HG02678 (cell line): ENCODE data around the gene GSAP.

ENCODE experiments used
- ATAC-seq: cut with Tn5 transposase; IDR thresholded peaks from one replicate; pipeline ENCODE4 v1.9.1; 2021; ENCODE audit warnings: mild to moderate bottlenecking, moderate library complexity; ENCODE audit not compliant: unreplicated experiment

Gene GSAP

DNA sequence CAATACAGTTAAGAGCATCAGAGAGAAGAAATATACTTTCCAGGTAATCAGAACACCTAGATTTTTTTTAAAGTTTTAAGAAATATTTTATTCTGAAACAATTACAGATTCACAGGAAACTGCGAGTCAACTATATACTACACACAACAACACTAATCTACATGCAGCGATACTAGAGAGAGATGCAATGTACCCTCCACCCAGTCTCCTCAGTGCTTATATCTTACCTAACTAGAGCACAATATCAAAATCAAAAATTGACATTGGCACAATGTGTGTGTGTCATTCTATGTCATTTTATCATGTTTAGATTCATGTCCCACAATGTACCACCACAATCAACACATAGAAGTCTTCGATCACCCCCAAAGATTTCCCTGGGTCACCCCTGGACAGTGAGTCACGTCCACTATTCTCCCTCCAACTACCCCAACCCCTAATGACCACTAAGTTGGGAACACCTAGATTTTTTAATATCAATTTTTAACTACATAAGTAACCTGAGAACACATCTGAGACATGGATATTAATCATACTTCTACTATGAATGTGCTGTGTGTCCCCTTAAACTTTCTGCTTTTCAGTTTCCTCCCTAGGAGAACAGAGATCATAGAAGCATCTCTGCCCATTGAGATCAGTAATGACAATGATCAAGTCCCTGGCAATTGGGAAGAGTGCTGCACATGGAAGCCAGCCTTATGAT is 86.5 kb downstream of the GSAP start:
- peak; percentile 13 for ATAC-seq

DNA sequence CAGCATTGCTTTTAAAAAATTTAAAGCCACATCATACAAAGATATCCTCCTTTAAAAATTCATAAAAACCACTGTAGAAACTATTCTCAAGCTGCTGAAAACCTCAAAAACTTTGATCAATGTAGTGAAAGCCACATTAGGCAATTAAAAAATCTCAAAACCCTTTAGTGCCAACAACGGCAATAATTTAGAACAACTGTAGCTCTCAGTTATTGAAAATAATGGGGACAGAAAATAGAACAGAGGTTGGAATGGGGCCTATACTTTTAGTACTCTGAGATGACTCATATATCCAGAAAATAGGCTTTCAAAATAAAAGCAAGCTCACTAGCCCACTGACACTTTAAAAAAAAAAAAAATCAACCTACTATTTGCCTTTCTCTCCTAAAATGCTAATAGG is 87.5 kb downstream of the GSAP start:
- no peak for ATAC-seq

DNA sequence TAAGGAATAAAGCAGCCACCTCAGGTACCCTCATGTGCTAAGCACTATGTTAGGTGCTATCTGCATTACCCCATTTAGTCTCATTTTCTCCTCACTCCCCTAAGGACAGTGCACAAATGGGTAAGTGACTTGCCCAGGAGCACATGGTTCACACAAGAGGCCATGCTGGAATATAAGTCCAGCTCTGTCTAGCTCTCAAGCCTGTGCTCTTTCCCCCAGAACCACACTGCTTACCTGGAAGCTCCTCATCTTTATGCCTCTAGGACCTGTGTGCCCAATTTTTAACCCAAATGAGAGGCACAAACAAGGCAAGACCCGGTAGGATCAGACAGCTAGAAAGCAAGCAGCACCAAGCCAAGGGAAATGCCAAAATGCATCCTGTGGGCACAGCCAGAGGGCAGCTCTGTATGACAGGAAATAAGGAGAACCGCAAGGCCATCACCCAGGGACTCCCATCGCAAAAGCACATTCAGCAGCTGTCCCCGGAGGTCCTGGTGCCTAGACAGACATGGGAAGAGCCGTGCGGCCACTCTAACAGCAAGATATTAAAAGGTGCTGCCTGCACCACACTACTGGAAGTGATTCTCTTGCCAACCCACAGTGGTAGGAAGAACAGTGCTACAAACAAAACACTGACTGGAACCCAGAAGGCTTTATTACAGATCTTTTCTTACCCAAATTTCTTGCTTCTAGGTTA is 88.1 kb downstream of the GSAP start:
- no peak for ATAC-seq

- no peak for ATAC-seq
Measured at GRCh38 chr7:77327067-77327931, 88.8 kb downstream of the GSAP start.

DNA sequence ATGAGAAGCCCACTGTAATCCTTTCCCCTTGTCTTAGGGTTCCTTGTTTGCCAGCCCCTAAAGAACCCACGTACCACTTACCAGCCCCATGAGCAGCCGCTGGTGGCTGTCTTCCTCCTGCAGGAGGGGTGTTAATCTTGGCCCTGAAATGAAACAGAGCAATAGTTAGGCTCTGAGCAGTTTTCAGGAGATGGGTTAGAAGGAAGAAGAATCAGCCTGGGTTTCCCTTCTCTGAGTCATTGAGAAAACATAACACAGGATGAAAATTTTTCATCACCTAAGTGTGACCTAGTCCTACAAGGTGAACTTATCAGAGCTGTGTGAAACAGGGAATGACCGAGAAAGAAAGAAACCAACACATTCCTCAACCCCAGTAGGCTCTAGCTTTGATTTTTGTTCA is 90.0 kb downstream of the GSAP start:
- ATAC-seq: no peak

DNA sequence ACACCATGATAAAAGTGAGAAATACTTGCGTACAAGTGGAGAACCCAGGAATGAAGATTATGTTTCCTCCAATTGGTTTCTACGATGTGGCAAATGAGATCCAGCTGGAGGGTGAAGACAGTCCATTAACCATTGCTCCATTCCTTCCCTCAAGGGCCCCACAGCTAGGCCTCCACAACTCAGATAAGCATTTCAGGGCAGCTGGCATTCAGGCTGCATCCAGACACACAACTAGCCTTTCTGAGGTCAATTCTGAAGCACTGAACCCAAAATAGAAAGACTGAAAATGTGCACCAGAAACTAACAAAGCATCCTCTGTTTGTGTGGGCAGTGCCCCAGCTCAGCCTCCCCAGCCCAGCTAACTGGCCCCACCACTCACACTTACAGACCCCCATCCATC is 94.8 kb downstream of the GSAP start:
- ATAC-seq: no peak

- ATAC-seq: no peak
Measured at GRCh38 chr7:77320714-77321113, 95.4 kb downstream of the GSAP start.

DNA sequence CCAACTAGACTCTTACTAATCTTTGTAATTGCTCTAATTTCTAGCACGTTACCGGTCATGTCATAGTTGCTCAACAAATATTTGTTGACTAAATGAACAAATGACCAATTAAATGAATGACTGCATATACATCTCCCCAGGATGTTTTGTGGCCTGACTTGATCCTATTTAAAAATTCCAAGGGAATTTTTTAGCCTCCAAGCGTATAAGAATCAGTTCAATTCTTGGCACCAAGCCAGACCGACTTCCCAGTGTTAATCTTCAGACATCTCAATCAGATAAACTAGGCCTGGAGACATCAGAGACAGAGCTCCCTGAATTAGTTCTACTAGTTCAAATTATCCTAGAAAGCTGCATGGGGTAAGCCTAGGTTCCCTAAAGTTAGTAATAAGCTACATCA is 96.0 kb downstream of the GSAP start:
- ATAC-seq: no peak

- ATAC-seq: no peak
Measured at GRCh38 chr7:77318019-77318418, 98.1 kb downstream of the GSAP start.

DNA sequence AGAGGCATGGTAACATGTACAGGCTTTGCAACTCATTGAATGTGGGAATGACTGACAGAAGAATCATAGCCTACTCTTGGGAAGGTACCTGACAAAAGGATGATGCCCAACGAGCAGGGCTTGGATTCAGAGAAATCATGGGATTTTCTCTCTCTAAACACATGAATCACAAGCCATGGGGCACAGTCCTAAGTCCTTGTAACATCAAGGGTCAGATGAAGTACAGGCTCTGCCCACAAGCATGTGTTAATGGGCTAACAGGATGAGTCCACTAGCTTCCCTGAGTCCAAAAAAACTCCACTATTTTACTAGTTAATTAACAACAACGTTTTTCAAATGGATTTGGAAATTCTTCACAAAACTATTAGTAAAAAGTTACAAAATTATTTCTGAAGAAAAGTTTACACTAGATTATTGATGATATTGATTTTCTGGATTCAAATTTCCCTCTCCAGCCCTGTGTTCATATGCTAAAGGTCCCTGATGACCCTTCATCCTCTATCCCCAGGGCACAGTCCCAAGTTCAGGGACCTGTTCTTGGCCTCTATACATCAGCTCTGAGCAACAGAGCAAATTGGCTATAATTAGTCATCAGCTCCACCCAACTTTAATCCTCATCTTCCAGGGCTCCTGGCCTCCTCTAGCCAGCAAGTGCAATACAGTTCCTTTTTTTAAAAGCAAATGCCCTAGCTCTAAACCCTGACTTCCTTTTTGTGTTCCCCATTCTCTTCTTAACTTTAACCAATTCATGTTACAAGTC is 99.8 kb downstream of the GSAP start:
- ATAC-seq: no peak

DNA sequence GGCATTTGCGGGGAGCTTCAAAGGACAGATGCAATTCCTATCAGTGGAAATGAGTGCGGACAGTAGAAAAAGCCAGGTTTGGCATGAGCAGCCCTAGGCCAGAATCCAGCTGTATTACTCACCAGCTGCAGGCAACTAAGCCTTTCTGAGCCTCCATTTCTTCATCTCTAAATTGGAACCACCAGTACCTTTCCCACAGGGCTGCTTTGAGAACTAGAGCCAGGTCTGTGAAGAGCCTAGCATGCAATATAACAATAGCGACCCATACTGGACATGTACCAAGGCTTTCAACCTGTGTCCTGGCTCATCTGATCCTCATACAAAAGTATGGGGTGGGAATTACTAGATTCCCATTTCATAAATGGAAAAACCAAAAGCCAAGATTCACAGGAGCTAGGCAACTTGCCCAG is 101.0 kb downstream of the GSAP start:
- ATAC-seq: no peak

DNA sequence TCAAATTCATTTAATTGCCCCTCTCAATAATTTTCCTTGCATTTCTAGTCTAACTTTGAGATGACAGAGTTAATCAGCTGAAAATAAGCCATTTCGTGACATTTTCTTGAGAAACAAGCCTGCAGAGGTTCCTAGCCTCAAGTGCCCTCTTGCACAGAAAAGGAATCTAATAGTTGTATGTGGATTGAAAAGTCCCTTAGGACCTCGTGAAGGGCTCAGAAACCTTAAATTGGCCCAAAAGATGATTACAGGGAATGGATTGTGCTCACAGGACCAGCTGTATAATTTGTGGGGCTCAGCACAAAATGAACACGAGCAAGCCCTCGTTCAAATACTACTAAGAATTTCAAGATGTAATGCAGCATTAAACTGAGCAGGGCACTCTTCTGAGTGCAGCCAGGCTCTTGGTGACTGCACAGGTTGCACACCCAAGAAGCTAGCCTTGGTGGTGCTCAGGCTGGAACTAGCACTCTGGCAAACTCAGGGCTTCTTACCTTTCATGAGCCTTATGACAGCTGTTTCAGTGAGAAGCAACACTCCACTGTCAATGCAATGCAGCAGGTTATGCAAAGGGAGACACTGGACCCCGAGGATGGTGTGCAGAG is 102.2 kb downstream of the GSAP start:
- ATAC-seq: no peak

GRCh38 chr7:77313085-77313484 is 103.1 kb downstream of the GSAP start:
- ATAC-seq: no peak

DNA sequence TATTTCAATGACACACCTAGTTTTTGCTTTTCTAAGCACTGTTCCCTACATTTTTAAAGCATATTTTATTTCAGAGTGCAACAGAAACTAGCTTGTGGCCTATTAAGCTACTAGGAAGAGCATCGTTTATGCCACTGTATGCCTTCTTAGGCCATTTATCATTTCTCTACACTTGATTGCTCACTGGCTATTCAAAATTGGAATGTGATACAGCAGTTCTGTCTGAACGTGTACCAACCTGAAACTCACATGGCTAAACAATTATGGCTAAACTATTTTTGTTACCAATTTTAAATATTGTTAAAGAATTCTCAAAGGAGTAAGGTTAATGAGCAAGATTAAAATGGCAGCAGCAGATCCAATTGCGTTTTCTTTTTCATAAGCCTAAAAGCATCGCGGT is 105.2 kb downstream of the GSAP start:
- ATAC-seq: no peak

- no peak for ATAC-seq
Measured at GRCh38 chr7:77309714-77310220, 106.4 kb downstream of the GSAP start.

GRCh38 chr7:77308792-77309191 is 107.4 kb downstream of the GSAP start:
- ATAC-seq: no peak

- no peak for ATAC-seq
Measured at GRCh38 chr7:77306231-77307067, 109.7 kb downstream of the GSAP start.

GRCh38 chr7:77295549-77295948 is 120.6 kb downstream of the GSAP start:
- no peak for ATAC-seq

GRCh38 chr7:77293046-77293445 is 123.1 kb downstream of the GSAP start:
- no peak for ATAC-seq

- no peak for ATAC-seq
Measured at GRCh38 chr7:77290425-77290824, 125.7 kb downstream of the GSAP start.
